Measurements from ENCODE around the gene IFITM10. TPM values are rescaled to one million over a fixed set of nuclear protein-coding genes. Genes with fewer than 3 reads are reported as not detected.

Gene IFITM10
- total and polyA plus RNA-seq, 10 of the 15 experiments (the other 5 are each of a cell fraction or from before 2014, with no cell fraction given): 0.04 to 0.27 TPM; not detected in 8

- Histone ChIP-seq H3K27me3 (replicated peaks in 1 of 2; ENCODE audit: control insufficient read depth in 2 of 2, insufficient read depth in 2 of 2, low read length in 1 of 2) (no peaks in the 10 kb centered on the region; a peak in 2 of 4 replicates), H3K27ac (ENCODE audit: control insufficient read depth, insufficient read depth) (no peak overlapping the region), H4K20me1 (ENCODE audit: control insufficient read depth, insufficient read depth) (no peaks in the 10 kb centered on the region), H3K9me3 (replicated peaks; ENCODE audit: control insufficient read depth, insufficient read depth, low read length) (no peaks in the 10 kb centered on the region), H3K79me2 (ENCODE audit: control insufficient read depth, insufficient read depth, low read length) (no peaks in the 10 kb centered on the region), H2AFZ (ENCODE audit: control insufficient read depth, low read depth, low read length) (no peak overlapping the region), H3K4me2 (ENCODE audit: control insufficient read depth, insufficient read depth) (no peak overlapping the region), H3K36me3 (ENCODE audit: control insufficient read depth in 2 of 2, insufficient read depth in 2 of 2, low read length in 1 of 2) (no peaks in the 10 kb centered on the region), H3K9ac (ENCODE audit: control insufficient read depth, insufficient read depth, low read length) (no peak overlapping the region), H3K4me1 (ENCODE audit: control insufficient read depth, insufficient read depth, low read length) (no peaks in the 10 kb centered on the region), H3K4me3 (no peak overlapping the region)
- no TSS peak for BruUV-seq (replicated peaks)
- 52% methylated on average over 14 of the region's 14 CpGs for WGBS (ENCODE audit: insufficient coverage, insufficient replicate concordance, low lambda C conversion rate, missing lambda C conversion rate)
- no peak for ATAC-seq
- no peak for FAIRE-seq
- no peak for TF ChIP-seq SIN3A (IDR thresholded peaks at IDR 0.05; ENCODE audit: low read depth, low read length)
- in situ Hi-C loops (cut with MboI) (no loop called here), intact Hi-C loops (cut with micrococcal nuclease; ENCODE audit: unreplicated experiment) (no loop called here)
- ChIA-PET CTCF (interaction anchor here (0.6 kb wide), 1 partner anchor 239 kb away, joined by 3 read pairs; no protein-coding TSS in a partner anchor), POLR2A (interaction anchor here (0.6 kb wide), 1 partner anchor 1210 kb away, joined by 5 read pairs; no protein-coding TSS in a partner anchor), SMC1A (ENCODE audit: uncharacterized antibody, unreplicated experiment) (no interaction called here), RAD21 (ENCODE audit: unreplicated experiment) (no interaction called here)
- DNase-seq (ENCODE audit: low read depth, low spot score): no peak
Measured at GRCh38 chr11:1797391-1798125, 47.2 kb upstream of the IFITM10 start.

GRCh38 chr11:1796413-1797011 lies 46.1 kb upstream of the IFITM10 start:
- no peaks in the 10 kb centered on the region for H4K20me1 ChIP-seq (ENCODE audit: control insufficient read depth, insufficient read depth)
- intact Hi-C loops (cut with micrococcal nuclease; ENCODE audit: unreplicated experiment): no loop called here
- 55% methylated on average over 12 of the region's 12 CpGs for WGBS (ENCODE audit: insufficient coverage, insufficient replicate concordance, low lambda C conversion rate, missing lambda C conversion rate)
- no peak overlapping the region for H3K4me3 ChIP-seq
- no peaks in the 10 kb centered on the region for H3K36me3 ChIP-seq (ENCODE audit: control insufficient read depth in 2 of 2, insufficient read depth in 2 of 2, low read length in 1 of 2)
- H3K9me3 ChIP-seq (replicated peaks; ENCODE audit: control insufficient read depth, insufficient read depth, low read length): no peaks in the 10 kb centered on the region
- in situ Hi-C loops (cut with MboI): no loop called here
- ChIA-PET RAD21 (ENCODE audit: unreplicated experiment) (no interaction called here), SMC1A (ENCODE audit: uncharacterized antibody, unreplicated experiment) (no interaction called here), CTCF (no interaction called here), POLR2A (no interaction called here)
- H3K9ac ChIP-seq (ENCODE audit: control insufficient read depth, insufficient read depth, low read length): no peak overlapping the region
- no TSS peak for BruUV-seq (replicated peaks)
- DNase-seq (ENCODE audit: low read depth, low spot score): no peak
- no peak for ATAC-seq
- H3K27me3 ChIP-seq (replicated peaks in 1 of 2; ENCODE audit: control insufficient read depth in 2 of 2, insufficient read depth in 2 of 2, low read length in 1 of 2): no peaks in the 10 kb centered on the region; a peak in 2 of 4 replicates
- H3K79me2 ChIP-seq (ENCODE audit: control insufficient read depth, insufficient read depth, low read length): no peaks in the 10 kb centered on the region
- no peak for FAIRE-seq
- H3K4me2 ChIP-seq (ENCODE audit: control insufficient read depth, insufficient read depth): no peak overlapping the region
- no peaks in the 10 kb centered on the region for H3K4me1 ChIP-seq (ENCODE audit: control insufficient read depth, insufficient read depth, low read length)
- H3K27ac ChIP-seq (ENCODE audit: control insufficient read depth, insufficient read depth): no peak overlapping the region
- no peak overlapping the region for H2AFZ ChIP-seq (ENCODE audit: control insufficient read depth, low read depth, low read length)
- TF ChIP-seq MXI1 (IDR thresholded peaks at IDR 0.05; ENCODE audit: low read depth, low read length) (no peak), ATF7 (IDR thresholded peaks at IDR 0.05; ENCODE audit: low read depth) (no peak), MAX (IDR thresholded peaks at IDR 0.05; ENCODE audit: low read depth, low read length) (no peak), KDM1A (IDR thresholded peaks at IDR 0.05; ENCODE audit: borderline replicate concordance) (no peak), MTA2 (IDR thresholded peaks at IDR 0.05; ENCODE audit: low read depth) (no peak), HCFC1 (IDR thresholded peaks at IDR 0.05; ENCODE audit: low read length) (no peak), KAT2A (conservative IDR thresholded peaks at IDR 0.05; ENCODE audit: control insufficient read depth, low read depth, low read length) (no peak), BACH1 (IDR thresholded peaks at IDR 0.05; ENCODE audit: borderline replicate concordance) (no peak), ZBTB4 (CRISPR knock-in tag; IDR thresholded peaks at IDR 0.05) (no peak), MTA3 (IDR thresholded peaks at IDR 0.05; ENCODE audit: borderline replicate concordance, low read length) (no peak)

All from GM12878 (cell line).